GM21515 (cell line): ENCODE measurements around the gene CUL1.

Experiments
- ATAC-seq: cut with Tn5 transposase; IDR thresholded peaks from one replicate; pipeline ENCODE4 v1.9.1; 2021; ENCODE audit not compliant: unreplicated experiment

Gene CUL1

DNA sequence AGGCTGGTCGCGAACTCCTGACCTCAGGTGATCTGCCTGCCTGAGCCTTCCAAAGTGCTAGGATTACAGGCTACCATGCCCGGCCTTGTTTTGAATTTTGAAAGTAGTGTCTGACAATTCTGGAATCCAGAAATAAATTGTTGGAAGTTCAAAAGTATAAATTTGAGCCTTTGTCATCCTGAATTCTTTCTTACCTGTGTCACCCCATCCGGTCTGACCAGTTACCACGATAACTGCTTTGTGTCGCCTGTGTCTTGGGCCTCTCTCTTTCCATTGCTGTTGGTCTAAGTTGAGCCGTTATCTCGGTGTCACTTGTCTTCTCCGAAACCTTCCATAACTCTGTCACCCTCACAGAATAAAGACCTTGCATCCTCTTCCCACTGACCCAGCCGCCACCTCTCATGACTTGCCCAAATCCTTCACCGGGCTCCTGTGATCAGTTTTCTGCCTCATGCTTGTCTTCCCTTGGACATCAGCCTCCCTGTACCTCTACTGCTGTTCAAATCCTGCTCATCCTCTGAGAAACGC is 18.6 kb downstream of the CUL1 start:
- no peak for ATAC-seq

- ATAC-seq = no peak
Measured at GRCh38 chr7:148718431-148718830, 19.7 kb downstream of the CUL1 start.

- ATAC-seq = no peak
Measured at GRCh38 chr7:148719753-148720152, 21.1 kb downstream of the CUL1 start.

DNA sequence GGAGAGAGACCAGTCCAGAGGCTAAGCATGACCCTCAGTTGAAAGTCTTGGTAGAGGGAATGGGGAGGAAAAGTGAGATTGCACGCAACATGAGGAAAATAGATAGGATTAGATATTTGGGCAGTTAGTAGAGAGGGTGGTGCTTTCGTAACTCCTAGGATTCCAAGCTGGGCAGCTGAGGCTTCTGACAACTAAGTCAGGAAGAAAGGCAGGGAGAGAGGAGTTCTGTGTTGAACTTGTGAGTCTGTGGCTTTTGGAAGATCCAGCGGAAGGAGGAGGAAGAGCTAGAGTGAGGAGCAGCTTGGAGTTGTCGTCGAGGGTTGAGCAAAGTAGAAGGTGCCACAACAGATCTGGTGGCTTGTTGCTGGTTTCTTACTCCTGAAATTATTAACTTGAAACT is 21.8 kb downstream of the CUL1 start:
- ATAC-seq = no peak

DNA sequence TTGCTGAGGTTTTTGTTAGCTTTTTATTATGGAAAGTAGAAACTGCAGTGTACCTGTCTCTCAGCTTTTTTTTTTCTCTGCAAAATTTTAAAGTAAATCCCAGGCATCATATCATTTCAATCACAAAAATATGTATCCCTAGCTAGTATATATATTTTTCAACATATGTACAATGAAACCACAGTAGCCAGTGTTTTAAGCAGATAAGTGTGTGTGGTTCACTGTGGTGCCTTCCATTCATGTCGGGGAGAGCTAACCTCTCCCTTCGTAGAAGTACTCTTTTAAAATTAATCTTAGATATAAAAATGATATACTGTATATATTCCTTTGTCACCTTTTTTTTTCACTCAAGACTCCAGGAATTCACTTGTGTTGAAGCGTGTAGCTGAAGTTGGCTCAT is 22.7 kb downstream of the CUL1 start:
- ATAC-seq = no peak

DNA sequence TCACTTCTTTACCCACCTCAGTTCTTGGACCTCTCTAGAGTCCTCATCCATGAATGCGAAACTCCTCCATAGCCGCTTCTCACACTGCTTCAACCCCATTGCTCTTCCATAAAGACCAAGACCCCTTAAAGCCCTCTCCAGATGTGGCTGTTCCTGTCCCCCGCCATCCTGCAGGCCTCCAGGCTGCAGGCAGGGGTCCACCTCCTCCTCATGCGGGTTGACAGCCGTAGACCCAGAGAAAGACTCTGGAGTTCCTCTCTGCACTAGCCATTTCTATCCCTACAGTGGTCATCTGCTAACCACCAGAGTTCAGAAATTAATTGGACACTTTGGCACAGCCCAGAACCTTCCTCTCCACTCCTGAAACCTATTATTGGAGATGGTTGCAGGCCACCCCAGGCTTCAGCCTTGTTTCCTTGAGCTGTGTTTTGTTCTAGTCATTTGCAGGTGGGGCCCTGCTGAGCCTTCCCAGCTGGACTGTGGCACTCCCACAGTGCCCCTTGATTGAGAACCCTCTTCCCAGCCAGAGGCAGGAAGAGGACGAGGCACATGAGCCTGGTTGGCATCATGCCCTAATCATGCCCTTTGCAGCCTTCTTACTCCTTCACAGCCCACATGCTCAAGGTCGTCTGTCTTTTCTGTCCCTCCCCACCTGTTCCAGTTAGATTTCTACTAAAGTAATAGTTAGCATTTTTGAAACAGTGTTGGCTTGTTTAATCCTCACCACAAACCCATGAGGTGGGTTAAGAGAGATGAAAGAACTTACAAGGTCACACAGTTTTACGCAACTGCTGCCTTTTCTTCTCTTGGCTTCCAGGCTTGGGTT is 23.9 kb downstream of the CUL1 start:
- no peak for ATAC-seq

DNA sequence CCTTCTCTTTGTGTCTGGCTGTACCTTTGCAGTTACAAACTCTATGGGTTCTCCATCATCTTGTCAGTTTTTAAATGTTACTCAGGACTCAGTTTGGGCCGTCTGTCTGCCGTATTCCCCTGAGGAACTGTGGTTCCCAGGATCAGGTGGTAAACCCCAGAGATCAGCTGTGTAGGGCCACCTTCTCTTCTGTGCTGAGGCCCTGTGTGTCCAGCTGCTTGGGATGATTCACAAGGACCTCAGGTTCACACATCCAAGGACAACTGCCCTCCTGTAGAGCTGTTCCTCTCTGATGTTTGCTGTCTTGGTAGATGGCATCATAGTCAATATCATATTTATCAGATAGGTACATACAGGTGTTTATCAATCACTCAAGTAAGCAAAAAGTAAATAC is 24.5 kb downstream of the CUL1 start:
- ATAC-seq = no peak

DNA sequence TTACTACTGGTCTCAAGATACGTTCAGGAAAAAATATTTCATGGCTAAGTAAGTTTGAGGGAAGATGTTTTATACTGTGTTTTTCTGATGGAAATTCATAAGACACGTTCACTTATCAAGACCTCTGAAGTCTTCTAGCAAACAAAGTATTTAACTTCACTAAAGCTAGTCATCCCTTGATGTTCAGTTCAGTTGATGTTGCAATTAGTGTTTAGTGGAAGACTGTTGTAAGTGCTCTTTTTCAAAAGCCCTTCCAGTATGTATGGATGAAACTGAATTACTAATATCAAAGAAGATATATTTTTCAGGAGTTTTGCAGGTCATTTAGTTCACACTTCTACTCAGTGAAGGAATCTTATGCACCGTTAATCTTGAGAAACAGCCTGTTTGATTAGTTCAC is 25.1 kb downstream of the CUL1 start:
- ATAC-seq = no peak

GRCh38 chr7:148726385-148726784 is 27.7 kb downstream of the CUL1 start:
- no peak for ATAC-seq

DNA sequence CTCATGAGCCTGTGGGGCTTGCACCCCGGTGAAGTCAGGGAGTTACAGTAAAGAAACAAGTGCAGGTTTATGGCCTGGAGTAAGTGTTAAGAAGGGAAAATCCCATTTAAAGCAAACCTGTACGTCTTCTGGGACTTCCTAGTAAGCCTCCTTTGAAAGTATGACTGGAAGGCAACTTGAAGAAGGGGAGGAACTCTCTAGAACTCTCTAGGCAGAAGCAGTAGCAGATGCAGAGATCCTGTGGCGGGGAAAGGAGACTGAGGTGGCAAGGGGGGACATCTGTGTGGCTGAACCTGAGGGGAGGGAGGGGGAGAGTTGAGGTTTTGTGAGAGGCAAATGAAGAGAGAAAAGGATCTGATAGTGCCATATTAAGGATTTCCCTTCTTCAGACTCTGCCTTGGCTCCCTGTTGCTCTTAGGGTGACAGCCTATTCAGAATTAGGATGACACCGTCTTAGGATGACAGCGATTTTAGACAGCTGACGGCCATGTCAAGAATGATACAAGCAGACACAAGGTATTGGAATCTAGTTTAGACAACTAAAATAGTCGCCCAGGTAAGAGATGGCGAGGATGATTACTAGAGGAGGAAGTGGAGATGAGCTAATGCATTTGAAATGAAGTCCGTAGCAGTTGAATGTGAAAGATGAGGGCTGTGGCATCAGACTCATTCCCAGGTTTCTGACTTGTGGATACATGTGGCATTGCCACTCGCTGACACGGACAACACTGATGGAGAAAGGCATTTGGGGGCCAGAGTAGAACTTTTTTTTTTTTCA is 29.0 kb downstream of the CUL1 start:
- no peak for ATAC-seq

DNA sequence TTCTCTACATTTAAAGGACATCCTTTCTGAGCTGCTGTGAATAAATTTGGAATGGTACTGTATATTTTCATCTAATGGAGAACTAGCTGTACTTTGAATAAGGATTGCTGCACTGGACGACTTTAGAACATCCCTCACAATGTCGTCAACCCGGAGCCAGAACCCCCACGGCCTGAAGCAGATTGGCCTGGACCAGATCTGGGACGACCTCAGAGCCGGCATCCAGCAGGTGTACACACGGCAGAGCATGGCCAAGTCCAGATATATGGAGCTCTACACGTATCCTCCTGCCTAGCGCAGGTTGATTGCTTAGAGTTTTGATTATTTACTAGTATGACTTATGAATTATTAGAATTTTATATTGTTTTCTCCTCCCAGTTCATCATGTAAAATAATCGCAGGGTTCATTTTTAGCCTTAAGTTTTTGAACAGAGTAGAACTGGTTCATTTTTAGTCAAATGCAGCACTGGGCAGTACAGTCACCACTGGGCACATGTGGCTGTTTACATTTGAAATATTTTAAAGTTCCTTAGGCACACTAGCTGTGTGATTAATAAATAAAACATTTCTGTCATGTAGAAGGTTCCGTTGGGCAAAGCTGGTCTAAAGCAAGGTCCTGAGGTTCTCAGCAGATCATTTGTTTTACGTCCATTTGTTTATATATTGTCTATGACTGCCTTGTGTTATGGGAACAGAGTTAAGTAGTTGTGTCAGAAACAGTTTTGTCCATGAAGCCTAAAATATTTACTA is 31.5 kb downstream of the CUL1 start:
- no peak for ATAC-seq

DNA sequence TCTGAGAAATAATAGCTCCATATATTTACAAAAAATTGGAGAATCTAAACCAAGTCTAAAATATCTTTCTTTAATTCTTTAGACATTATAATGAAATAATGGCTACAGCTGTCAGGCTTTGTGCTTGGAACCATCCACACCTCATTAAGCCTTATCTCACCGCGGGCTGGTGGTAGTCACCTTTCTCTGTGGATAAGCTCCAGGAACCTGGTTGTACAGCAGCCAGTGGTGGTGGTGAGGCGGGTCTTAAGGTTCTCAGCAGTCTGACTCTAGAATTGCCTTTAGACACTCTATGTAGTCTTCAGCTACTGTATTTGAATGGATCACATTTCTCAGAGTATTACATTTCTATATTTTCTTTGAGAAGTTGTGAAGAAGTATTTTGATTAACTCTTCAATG is 34.2 kb downstream of the CUL1 start:
- ATAC-seq = no peak

GRCh38 chr7:148733496-148733895 is 34.8 kb downstream of the CUL1 start:
- no peak for ATAC-seq

- ATAC-seq = no peak
Measured at GRCh38 chr7:148735141-148735540, 36.4 kb downstream of the CUL1 start.

- no peak for ATAC-seq
Measured at GRCh38 chr7:148735967-148736366, 37.3 kb downstream of the CUL1 start.

DNA sequence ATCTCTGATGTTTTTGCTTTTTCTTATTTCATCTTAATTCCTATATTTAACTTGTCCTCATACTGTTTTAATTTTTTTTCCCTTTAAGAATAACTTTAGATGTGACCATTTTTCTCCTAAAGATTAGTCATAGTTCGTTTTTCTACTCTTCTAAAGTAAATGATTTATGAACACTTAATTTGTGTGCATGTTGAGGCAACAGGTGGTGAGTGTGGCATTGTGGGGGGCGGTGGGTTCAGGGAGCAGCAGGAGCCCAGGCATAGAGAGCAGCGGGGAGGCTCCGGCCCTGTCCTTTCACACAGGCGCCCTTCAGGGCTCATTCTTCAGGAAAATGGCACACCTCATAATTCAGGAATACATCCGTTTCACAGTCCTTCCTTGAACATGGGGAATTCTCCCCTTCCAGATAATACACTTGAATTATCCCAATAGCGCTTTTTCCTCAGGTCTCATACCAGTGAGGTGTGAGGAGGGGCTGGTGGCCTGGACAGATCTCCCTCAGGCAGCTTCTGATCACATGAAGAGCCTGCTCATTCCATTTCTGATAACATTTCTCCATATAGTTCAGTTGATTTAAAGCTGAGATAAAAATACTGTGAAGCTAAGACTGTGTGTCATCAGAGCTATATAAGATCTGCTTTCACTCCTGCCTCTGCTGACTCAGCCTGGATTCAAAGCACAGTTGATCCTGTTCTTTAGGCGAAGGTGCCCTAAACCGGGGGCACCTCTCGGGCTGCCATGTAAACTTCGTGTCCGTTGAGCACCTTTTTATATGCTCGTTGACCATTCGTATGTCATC is 40.2 kb downstream of the CUL1 start:
- no peak for ATAC-seq

DNA sequence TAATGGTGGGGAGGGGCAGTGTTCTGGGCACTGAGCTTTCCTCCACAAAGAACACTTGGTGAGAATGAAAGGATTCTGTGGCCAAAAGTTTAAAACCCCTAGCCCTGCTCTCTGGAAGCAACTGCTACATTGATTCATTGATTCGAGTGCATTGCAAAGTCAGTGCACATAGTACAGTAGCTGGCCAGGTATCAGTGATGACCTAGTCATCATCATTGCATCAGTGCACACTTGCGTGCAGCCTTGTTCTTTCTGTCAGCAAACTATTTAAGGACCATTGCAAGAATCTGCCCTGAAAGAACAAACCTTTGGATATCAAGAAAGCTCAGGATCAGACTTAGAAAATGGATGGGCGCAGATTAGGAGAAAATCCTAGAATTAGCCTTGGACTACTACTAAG is 47.4 kb downstream of the CUL1 start:
- ATAC-seq = no peak

GRCh38 chr7:148747274-148747673 is 48.6 kb downstream of the CUL1 start:
- ATAC-seq = no peak

DNA sequence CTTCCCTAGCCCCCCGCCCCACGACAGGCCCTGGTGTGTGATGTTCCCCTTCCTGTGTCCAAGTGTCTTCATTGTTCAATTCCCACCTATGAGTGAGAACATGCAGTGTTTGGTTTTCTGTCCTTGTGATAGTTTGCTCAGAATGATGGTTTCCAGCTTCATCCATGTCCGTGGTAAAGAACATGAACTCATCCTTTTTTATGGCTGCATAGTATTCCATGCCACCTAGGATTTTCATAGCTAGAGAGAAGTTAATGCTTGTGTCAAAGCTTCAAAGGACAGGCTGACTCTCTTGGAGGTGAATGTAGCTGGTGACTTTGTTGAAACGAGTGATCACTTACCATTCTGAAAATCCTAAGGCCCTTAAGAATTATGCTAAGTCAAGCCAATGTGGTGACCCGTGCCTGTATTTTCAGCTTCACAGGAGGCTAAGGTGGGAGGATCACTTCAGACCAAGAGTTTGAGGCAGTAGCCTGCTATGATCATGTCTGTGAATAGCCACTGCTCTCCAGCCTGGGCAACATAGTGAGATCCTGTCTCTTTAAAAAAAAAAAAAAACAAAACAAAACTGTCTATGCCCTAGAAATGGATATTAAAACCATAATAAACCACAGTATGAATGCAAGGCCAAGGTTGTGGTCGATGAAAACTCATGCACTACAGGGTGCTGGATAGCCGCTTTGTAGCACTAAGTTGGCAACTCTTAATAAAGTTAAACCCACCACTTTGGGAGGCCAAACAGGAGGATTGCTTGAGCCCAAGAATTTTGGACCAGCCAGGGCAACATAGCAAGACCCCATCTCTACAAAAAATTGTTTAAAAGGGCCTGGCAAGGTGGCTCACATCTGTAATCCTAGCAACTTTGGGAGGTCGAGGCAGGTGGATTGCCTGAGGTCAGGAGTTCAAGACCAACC is 52.0 kb downstream of the CUL1 start:
- no peak for ATAC-seq

DNA sequence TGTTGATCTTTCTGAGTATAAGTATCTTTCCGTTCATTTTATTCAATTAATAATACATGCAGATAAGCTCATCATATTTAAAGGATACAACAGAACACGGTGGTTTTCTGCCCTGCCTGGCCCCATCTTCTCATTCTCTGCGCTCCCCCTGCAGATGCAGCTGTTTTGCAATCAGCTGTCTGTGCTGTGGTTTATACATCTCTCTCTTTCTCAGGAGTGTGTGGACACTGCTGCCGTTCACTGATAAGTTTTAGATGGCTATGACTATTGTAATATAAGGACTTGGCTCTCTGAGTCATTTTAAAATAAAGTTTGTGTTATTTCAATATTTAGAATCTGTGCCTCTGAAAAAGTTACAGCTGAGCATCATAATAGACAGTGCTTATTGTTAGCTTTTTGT is 54.5 kb downstream of the CUL1 start:
- no peak for ATAC-seq
